Activated CD8-positive, alpha-beta T cell treated with anti-CD3 and anti-CD28 coated beads for 36 hours (primary cell): ENCODE results near the gene SLC9A3. TPM values are rescaled to one million over a fixed set of nuclear protein-coding genes. Genes with fewer than 3 reads are reported as not detected.

Source experiments
- ATAC-seq: fragments of 200-7000 bp; cut with Tn5 transposase; one replicate; pipeline ENCODE4 v1.10.0; 2021; ENCODE audit warnings: mild to moderate bottlenecking, moderate library complexity
- CTCF ChIA-PET: fragments of 350-600 bp; sonication (Branson Sonifier 250); formaldehyde crosslinking; loops from one replicate; lab custom pipeline; 2021; ENCODE audit warnings: antibody characterized with exemption; lab: Charles Lee
- POLR2A ChIA-PET: fragments of 350-600 bp; sonication (Branson Sonifier 250); formaldehyde crosslinking; loops from one replicate; lab custom pipeline; 2021; ENCODE audit warnings: antibody characterized with exemption; lab: Charles Lee
- DNase-seq: peaks from one replicate; pipeline ENCODE4 v3.0.0-alpha.2; 2020
- H3K27ac Mint-ChIP-seq: one replicate; pipeline ENCODE4 v1.8.0; 2021; ENCODE audit warnings: mild to moderate bottlenecking, mixed read lengths
- H3K27me3 Mint-ChIP-seq: one replicate; pipeline ENCODE4 v1.8.0; 2021; ENCODE audit warnings: mixed read lengths
- H3K36me3 Mint-ChIP-seq: one replicate; pipeline ENCODE4 v1.8.0; 2021; ENCODE audit warnings: low read depth, mixed read lengths
- H3K4me1 Mint-ChIP-seq: one replicate; pipeline ENCODE4 v1.8.0; 2021; ENCODE audit warnings: low read depth, mixed read lengths
- H3K4me3 Mint-ChIP-seq: one replicate; pipeline ENCODE4 v1.8.0; 2021; ENCODE audit warnings: mild to moderate bottlenecking, moderate library complexity, mixed read lengths
- H3K9me3 Mint-ChIP-seq: one replicate; pipeline ENCODE4 v1.8.0; 2021; ENCODE audit warnings: mixed read lengths
- intact Hi-C: fragments of 100-400 bp; cut with micrococcal nuclease; formaldehyde crosslinking; loops from one replicate; pipeline ENCODE4 v1.10.0; 2022
- total RNA-seq, 2 experiments: library from RNA; stranded (reverse); gene quantifications; one replicate each; pipeline ENCODE4 v1.2.3, GENCODE V29; 2021
- TF ChIP-seq, protein P1 (sequence below): fragments of 200-600 bp; IDR thresholded peaks from one replicate; pipeline ENCODE4 v1.8.0; 2022; ENCODE audit warnings: antibody characterized with exemption, mild to moderate bottlenecking

Gene SLC9A3
- total RNA-seq, 2 experiments from 2014 or later = 3.2 to 3.3 TPM

DNA sequence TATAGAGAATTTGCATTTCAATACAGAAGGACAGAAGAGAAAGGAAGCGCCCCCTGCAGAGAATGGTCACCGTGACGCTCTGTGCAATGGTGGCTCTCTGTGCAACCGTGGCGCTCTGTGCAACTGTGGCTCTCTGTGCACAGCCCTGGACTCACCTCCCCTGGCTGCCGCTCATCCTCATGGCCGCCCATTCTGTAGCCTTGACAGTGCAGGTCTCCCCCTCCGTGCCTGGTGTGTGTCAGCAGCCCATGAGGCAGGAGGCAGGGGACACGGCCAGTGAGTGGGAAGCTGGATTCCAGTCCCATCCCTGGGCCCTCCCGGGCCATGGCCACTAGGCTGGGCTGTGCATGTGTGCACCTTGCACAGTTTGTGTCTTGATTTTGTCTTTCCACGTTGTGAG lies 69.3 kb downstream of the SLC9A3 start:
- DNase-seq (no peak), ATAC-seq (no peak)
- no peaks in the 10 kb centered on the region for H3K27me3 Mint-ChIP-seq
- intact Hi-C loops = loop anchor here (10.0 kb wide), 1 partner anchor 160 kb away; the partner anchor contains the start of gene CEP72
- H3K4me3 Mint-ChIP-seq = no peak overlapping the region
- POLR2A ChIA-PET = no interaction called here
- CTCF ChIA-PET = no interaction called here
- H3K36me3 Mint-ChIP-seq = peaks cover 79% of the 10 kb centered on the region
- no peak overlapping the region for H3K27ac Mint-ChIP-seq
- H3K4me1 Mint-ChIP-seq = peaks cover 59% of the 10 kb centered on the region
- peaks cover 22% of the 10 kb centered on the region for H3K9me3 Mint-ChIP-seq
- TF ChIP-seq, protein P1, sequence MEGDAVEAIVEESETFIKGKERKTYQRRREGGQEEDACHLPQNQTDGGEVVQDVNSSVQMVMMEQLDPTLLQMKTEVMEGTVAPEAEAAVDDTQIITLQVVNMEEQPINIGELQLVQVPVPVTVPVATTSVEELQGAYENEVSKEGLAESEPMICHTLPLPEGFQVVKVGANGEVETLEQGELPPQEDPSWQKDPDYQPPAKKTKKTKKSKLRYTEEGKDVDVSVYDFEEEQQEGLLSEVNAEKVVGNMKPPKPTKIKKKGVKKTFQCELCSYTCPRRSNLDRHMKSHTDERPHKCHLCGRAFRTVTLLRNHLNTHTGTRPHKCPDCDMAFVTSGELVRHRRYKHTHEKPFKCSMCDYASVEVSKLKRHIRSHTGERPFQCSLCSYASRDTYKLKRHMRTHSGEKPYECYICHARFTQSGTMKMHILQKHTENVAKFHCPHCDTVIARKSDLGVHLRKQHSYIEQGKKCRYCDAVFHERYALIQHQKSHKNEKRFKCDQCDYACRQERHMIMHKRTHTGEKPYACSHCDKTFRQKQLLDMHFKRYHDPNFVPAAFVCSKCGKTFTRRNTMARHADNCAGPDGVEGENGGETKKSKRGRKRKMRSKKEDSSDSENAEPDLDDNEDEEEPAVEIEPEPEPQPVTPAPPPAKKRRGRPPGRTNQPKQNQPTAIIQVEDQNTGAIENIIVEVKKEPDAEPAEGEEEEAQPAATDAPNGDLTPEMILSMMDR = no peak

GRCh38 chr5:453725-454481 lies 70.3 kb downstream of the SLC9A3 start:
- intact Hi-C loops = loop anchor here (10.0 kb wide), 1 partner anchor 161 kb away; the partner anchor contains the start of gene CEP72
- no peak for DNase-seq
- ATAC-seq = no peak
- Mint-ChIP-seq H3K4me1 (peaks cover 54% of the 10 kb centered on the region), H3K9me3 (peaks cover 22% of the 10 kb centered on the region), H3K27ac (peak overlapping the region; percentile 68), H3K36me3 (peaks cover 79% of the 10 kb centered on the region), H3K27me3 (no peaks in the 10 kb centered on the region), H3K4me3 (no peak overlapping the region)
- CTCF ChIA-PET = no interaction called here
- POLR2A ChIA-PET = interaction anchor here (1.1 to 2.2 kb wide), 2 partner anchors 10 to 18 kb away, joined by 4 to 10 read pairs; partner anchors contain the start of gene EXOC3
- TF ChIP-seq, protein P1 = no peak

DNA sequence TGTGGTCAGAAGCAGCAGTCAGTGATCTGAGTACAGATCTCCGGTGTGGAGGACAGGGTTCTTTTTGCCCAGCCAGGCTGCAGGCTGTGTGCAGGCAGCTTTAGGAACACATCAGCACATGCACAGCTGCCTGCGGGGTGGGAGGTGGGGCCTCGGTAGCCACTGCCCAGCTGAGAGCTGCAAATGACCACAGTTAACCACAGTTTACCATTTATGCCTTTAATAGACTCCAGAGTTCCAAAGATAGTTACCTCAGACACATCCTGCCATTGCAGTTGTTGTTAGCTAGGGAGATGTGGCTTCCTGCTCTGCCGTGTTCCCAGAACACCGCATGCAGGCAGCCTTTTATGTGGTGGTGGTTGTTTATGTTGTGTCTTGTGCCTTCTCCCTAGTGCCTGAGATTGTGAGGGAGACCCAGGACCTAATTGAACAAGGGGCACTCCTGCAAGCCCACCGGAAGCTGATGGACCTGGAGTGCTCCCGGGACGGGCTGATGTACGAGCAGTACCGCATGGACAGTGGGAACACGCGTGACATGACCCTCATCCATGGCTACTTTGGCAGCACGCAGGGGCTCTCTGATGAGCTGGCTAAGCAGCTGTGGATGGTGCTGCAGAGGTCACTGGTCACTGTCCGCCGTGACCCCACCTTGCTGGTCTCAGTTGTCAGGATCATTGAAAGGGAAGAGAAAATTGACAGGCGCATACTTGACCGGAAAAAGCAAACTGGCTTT lies 71.1 kb downstream of the SLC9A3 start:
- ChIA-PET CTCF (no interaction called here), POLR2A (interaction anchor here (1.1 to 2.2 kb wide), 3 partner anchors 10 to 19 kb away, joined by 4 to 10 read pairs (median 4); partner anchors contain the start of gene EXOC3)
- Mint-ChIP-seq H3K36me3 (peaks cover 79% of the 10 kb centered on the region), H3K4me1 (peaks cover 46% of the 10 kb centered on the region), H3K4me3 (no peak overlapping the region), H3K9me3 (peaks cover 22% of the 10 kb centered on the region), H3K27ac (peak overlapping the region; percentile 68), H3K27me3 (no peaks in the 10 kb centered on the region)
- TF ChIP-seq, protein P1 = no peak
- DNase-seq (no peak), ATAC-seq (peak; percentile 37)
- intact Hi-C loops = loop anchor here (10.0 kb wide), 1 partner anchor 162 kb away; the partner anchor contains the start of gene CEP72

GRCh38 chr5:451587-452458 lies 72.4 kb downstream of the SLC9A3 start:
- Mint-ChIP-seq H3K4me1 (peaks cover 46% of the 10 kb centered on the region), H3K4me3 (no peak overlapping the region), H3K36me3 (peaks cover 82% of the 10 kb centered on the region), H3K27me3 (no peaks in the 10 kb centered on the region), H3K9me3 (peaks cover 22% of the 10 kb centered on the region), H3K27ac (peak overlapping the region; percentile 8)
- ChIA-PET CTCF (interaction anchor here (1.5 to 2.8 kb wide), 2 partner anchors 12 to 20 kb away, joined by 4 to 7 read pairs; no protein-coding TSS in a partner anchor), POLR2A (interaction anchor here (1.0 to 2.2 kb wide), 5 partner anchors 8 to 77 kb away, joined by 3 to 10 read pairs (median 4); partner anchors contain the start of gene EXOC3)
- TF ChIP-seq, protein P1 = no peak
- intact Hi-C loops = loop anchor here (10.0 kb wide), 1 partner anchor 163 kb away; the partner anchor contains the start of gene CEP72
- DNase-seq (no peak), ATAC-seq (no peak)
